Measurements from ENCODE around the gene MPIG6B. TPM values are rescaled to one million over a fixed set of nuclear protein-coding genes. Genes with fewer than 3 reads are reported as not detected.
A peak's percentile ranks its signal among the peaks of the same experiment; 100 is the strongest.

Gene MPIG6B
- total RNA-seq, 1 donor from 2014 or later: not detected

DNA sequence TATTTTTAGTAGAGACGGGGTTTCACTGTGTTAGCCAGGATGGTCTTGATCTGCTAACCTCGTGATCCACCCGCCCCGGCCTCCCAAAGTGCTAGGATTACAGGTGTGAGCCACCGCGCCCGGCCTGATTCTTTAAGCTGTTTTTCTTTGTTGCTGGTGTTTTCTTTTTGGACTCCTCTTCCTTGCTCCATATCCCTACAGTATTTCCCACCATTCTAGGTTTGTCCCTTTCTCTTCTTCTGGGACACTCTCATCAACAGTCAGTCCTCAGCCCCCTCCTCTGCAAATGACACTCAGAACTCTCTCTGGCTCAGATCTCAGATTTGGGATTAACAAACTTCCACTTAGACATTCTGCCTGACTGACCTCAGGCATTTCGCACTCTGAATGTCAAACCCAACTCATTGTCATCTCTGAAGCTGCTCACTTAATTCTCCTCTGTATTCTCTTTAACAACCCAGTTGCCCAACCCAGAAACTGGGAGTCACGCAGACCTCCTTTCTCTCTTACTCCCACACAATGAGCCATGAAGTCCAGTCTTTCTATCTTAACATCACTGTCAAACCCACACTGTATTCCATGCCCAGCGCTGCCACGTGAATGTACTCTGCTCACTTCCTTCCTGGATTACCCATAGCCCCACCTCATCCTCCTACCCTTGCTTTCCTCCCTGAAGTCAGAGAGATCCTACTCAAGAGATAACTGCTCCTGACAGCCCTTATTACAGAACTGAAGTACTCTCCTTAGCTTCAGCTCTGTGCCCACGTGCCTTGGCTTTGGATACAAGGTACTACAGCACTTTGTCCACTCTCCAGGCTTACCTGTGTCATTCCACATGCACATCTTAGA is 2.6 kb downstream of the MPIG6B start:
- Mint-ChIP-seq H3K27ac (ENCODE audit: unreplicated experiment) (no peak overlapping the region), H3K27me3 (ENCODE audit: low read depth, unreplicated experiment) (peaks cover 8% of the 10 kb centered on the region), H3K4me1 (ENCODE audit: low read depth, unreplicated experiment) (peaks cover 5% of the 10 kb centered on the region), H3K4me3 (ENCODE audit: unreplicated experiment) (peak overlapping the region; percentile 2), H3K9me3 (ENCODE audit: unreplicated experiment) (peaks cover 3% of the 10 kb centered on the region), H3K36me3 (ENCODE audit: low read depth, unreplicated experiment) (peaks cover 23% of the 10 kb centered on the region)
- H3K27ac ChIP-seq (ENCODE audit: low read depth, low read length): no peak overlapping the region
- TF ChIP-seq EZH2 (IDR thresholded peaks at IDR 0.05; ENCODE audit: insufficient read depth, low read length): no peak
- TF ChIP-seq, protein P1, sequence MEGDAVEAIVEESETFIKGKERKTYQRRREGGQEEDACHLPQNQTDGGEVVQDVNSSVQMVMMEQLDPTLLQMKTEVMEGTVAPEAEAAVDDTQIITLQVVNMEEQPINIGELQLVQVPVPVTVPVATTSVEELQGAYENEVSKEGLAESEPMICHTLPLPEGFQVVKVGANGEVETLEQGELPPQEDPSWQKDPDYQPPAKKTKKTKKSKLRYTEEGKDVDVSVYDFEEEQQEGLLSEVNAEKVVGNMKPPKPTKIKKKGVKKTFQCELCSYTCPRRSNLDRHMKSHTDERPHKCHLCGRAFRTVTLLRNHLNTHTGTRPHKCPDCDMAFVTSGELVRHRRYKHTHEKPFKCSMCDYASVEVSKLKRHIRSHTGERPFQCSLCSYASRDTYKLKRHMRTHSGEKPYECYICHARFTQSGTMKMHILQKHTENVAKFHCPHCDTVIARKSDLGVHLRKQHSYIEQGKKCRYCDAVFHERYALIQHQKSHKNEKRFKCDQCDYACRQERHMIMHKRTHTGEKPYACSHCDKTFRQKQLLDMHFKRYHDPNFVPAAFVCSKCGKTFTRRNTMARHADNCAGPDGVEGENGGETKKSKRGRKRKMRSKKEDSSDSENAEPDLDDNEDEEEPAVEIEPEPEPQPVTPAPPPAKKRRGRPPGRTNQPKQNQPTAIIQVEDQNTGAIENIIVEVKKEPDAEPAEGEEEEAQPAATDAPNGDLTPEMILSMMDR (IDR thresholded peaks at IDR 0.05; ENCODE audit: insufficient read depth, low read depth, low read length): no peak
- peaks cover 26% of the 10 kb centered on the region for H4K20me1 ChIP-seq (ENCODE audit: insufficient read depth, low read length)
- FAIRE-seq (no peak), DNase-seq (ENCODE audit: low read depth) (no peak)
- H3K27me3 ChIP-seq (ENCODE audit: insufficient read depth, low read length): no peaks in the 10 kb centered on the region
- no peaks in the 10 kb centered on the region for H3K9me3 ChIP-seq (ENCODE audit: insufficient read depth, low read depth, low read length)
- H3K4me2 ChIP-seq (ENCODE audit: low read length): no peak overlapping the region
- H3K4me1 ChIP-seq (ENCODE audit: insufficient read depth, low read length): peaks cover 13% of the 10 kb centered on the region
- no peak overlapping the region for H2AFZ ChIP-seq (ENCODE audit: low read depth, low read length)
- no peak overlapping the region for H3K9ac ChIP-seq (ENCODE audit: low read length)
- H3K36me3 ChIP-seq (ENCODE audit: insufficient read depth, low read length): peaks cover 7% of the 10 kb centered on the region
- peaks cover 12% of the 10 kb centered on the region for H3K79me2 ChIP-seq (ENCODE audit: insufficient read depth, low read length)
- H3K4me3 ChIP-seq (ENCODE audit: insufficient read depth, low read depth, low read length): no peak overlapping the region

DNA sequence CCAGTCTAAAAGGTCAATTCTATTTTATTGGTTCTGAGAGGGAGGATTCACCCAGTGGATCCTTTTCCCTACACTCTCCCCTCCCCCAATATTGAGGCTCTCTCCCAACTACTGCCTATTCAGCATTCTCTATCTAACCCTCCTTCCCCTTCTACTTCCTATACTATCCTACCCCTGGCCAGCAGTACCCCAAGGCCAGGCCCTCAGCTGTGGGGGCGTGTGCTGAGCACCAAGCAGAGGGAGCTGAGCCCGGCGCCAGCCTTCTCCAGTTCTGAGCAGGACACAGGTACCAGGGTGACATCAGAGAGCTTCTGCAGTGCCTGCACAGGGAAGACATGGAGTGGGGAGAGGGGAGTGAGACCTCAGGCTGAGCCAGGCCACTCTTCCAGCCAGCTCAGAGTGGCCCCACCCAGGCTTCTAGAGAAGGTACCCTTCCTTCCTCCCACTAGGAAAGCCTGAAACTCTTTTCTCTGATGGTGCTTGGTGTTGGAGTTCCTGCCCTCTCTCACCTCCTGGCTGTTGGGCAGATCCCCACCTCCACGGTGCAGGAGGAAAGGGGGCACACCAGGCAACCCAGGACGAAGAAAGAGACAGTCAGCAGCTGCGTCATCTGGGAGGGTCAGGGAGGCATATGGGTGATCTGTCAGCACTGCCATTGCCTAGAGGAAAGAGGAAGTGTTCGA is 4.0 kb downstream of the MPIG6B start:
- Histone ChIP-seq H2AFZ (ENCODE audit: low read depth, low read length) (no peak overlapping the region), H3K27ac (ENCODE audit: low read depth, low read length) (no peak overlapping the region), H3K79me2 (ENCODE audit: insufficient read depth, low read length) (peaks cover 15% of the 10 kb centered on the region), H3K4me1 (ENCODE audit: insufficient read depth, low read length) (peaks cover 14% of the 10 kb centered on the region), H3K4me2 (ENCODE audit: low read length) (no peak overlapping the region), H3K9me3 (ENCODE audit: insufficient read depth, low read depth, low read length) (no peaks in the 10 kb centered on the region), H3K9ac (ENCODE audit: low read length) (no peak overlapping the region), H3K4me3 (ENCODE audit: insufficient read depth, low read depth, low read length) (no peak overlapping the region), H4K20me1 (ENCODE audit: insufficient read depth, low read length) (peaks cover 36% of the 10 kb centered on the region), H3K27me3 (ENCODE audit: insufficient read depth, low read length) (no peaks in the 10 kb centered on the region), H3K36me3 (ENCODE audit: insufficient read depth, low read length) (peaks cover 21% of the 10 kb centered on the region)
- TF ChIP-seq, protein P1 (IDR thresholded peaks at IDR 0.05; ENCODE audit: insufficient read depth, low read depth, low read length): no peak
- TF ChIP-seq EZH2 (IDR thresholded peaks at IDR 0.05; ENCODE audit: insufficient read depth, low read length): no peak
- no peak for FAIRE-seq
- H3K36me3 Mint-ChIP-seq (ENCODE audit: low read depth, unreplicated experiment): peaks cover 22% of the 10 kb centered on the region
- peak overlapping the region; percentile 52 for H3K4me3 Mint-ChIP-seq (ENCODE audit: unreplicated experiment)
- H3K27me3 Mint-ChIP-seq (ENCODE audit: low read depth, unreplicated experiment): no peaks in the 10 kb centered on the region
- H3K27ac Mint-ChIP-seq (ENCODE audit: unreplicated experiment): no peak overlapping the region
- H3K9me3 Mint-ChIP-seq (ENCODE audit: unreplicated experiment): no peaks in the 10 kb centered on the region
- no peak for DNase-seq (ENCODE audit: low read depth)
- H3K4me1 Mint-ChIP-seq (ENCODE audit: low read depth, unreplicated experiment): peaks cover 13% of the 10 kb centered on the region
